ENCODE measurements around the gene ARHGAP40. TPM values are rescaled to one million over a fixed set of nuclear protein-coding genes. Genes with fewer than 3 reads are reported as not detected.

The ARHGAP40 gene
- total and polyA plus RNA-seq, 2 donors, result 0.92 to 1.9 TPM

GRCh38 chr20:38674092-38674764 lies 72.6 kb downstream of the ARHGAP40 start:
- H3K4me1 ChIP-seq (ENCODE audit: insufficient read depth), result no peaks in the 10 kb centered on the region
- no peak for DNase-seq (ENCODE audit: extremely low spot score)
- no peaks in the 10 kb centered on the region for H3K36me3 ChIP-seq (ENCODE audit: insufficient read depth)
- no peak overlapping the region for H3K27ac ChIP-seq (ENCODE audit: low read depth)
- peak overlapping the region; percentile 36 for H3K4me3 ChIP-seq (ENCODE audit: low read depth, low read length)
- under 1% methylated on average over 73 of the region's 75 CpGs for WGBS

DNA sequence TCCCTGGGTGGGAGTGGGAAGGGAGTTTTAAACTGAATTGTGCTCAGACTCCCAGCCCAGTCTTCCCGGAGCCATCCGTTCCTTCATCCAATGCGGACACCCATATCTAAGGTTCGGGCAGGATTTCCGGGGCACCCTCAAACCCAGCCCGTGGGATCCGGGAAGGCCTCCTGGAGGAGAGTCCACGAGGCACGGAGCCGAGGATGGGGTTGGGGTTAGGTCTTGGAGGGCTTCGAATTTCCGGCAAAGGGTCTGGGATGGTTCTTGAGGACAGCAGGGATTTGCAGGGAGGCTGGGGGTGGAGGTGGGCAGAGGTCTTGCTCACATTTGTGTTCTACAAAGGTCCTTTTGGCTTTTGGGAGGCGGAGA lies 73.1 kb downstream of the ARHGAP40 start:
- no peak overlapping the region for H3K27ac ChIP-seq (ENCODE audit: low read depth)
- no peaks in the 10 kb centered on the region for H3K36me3 ChIP-seq (ENCODE audit: insufficient read depth)
- H3K4me3 ChIP-seq (ENCODE audit: low read depth, low read length), result peak overlapping the region; percentile 36
- 27% methylated on average over 13 of the region's 13 CpGs for WGBS
- no peaks in the 10 kb centered on the region for H3K4me1 ChIP-seq (ENCODE audit: insufficient read depth)
- DNase-seq (ENCODE audit: extremely low spot score), result no peak

DNA sequence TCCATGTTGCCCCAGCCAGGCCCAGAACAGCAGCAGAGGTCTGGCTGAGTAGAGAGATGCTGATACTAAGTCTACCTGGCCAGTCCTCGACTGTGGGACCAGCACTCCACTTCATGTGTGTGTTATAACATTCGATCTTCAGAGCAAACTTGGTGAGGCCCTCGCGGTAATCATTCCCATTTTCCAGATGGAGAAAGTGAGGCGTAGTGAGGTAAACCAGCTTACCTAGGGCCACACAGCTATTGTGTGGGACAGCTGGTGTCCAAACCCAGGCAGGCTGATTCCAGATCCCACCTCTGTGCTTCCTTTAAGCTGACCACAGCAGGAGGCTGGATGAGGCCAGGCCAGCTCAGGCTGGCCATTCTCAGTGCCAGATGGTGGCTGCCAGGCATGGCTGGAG lies 75.0 kb downstream of the ARHGAP40 start:
- H3K27ac ChIP-seq (ENCODE audit: low read depth), result no peak overlapping the region
- 84% methylated on average over 5 of the region's 5 CpGs for WGBS

DNA sequence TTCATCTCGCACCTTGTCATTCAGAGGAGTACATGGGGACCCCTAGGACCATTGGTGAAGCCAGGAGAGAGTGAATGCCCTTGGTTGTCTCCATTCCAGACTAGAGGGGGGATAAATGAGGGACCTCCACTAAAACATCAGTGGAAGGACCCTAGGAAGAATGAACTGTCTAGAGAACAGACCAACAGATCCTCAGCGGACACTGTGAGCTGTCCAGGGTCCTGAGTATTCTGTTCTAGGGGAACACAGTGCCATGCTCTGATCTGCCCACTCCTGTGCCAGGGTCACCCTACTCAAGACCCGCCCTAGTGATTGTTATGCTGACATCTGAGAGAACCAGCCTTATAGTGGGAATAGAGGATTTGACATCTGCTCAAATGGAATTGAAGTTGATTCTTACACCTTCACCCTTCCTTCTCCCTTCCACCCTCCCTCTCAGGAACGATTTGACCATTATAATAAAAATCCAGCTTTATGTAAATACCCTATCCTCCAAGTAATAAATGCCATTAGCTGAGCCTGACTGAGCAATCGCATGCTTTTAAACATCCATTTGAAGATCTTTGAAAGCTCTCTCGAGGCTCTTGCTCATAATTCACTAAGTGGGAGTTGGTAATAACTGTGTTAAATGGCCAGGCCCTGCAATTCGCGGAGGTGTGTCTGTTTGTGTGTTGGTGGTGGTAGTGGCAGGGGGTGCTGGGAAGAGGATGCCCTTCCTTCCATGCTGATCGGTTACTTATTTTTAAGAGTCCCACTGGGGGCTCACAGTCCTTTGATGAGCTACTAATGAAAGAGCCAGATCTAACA lies 79.1 kb downstream of the ARHGAP40 start:
- Histone ChIP-seq H3K4me1 (ENCODE audit: insufficient read depth) (no peaks in the 10 kb centered on the region), H3K4me3 (ENCODE audit: low read depth, low read length) (no peak overlapping the region), H3K27ac (ENCODE audit: low read depth) (no peak overlapping the region), H3K36me3 (ENCODE audit: insufficient read depth) (no peaks in the 10 kb centered on the region)
- no peak for DNase-seq (ENCODE audit: extremely low spot score)
- WGBS, result 35% methylated on average over 9 of the region's 9 CpGs

More for the DNA sequence above, 75.0 kb downstream of the ARHGAP40 start:
- no peaks in the 10 kb centered on the region for H3K36me3 ChIP-seq (ENCODE audit: insufficient read depth)
- H3K4me3 ChIP-seq (ENCODE audit: low read depth, low read length), result no peak overlapping the region
- DNase-seq (ENCODE audit: extremely low spot score), result no peak
- no peaks in the 10 kb centered on the region for H3K4me1 ChIP-seq (ENCODE audit: insufficient read depth)

- H3K36me3 ChIP-seq (ENCODE audit: insufficient read depth), result no peaks in the 10 kb centered on the region
- no peak overlapping the region for H3K4me3 ChIP-seq (ENCODE audit: low read depth, low read length)
- H3K4me1 ChIP-seq (ENCODE audit: insufficient read depth), result no peaks in the 10 kb centered on the region
- WGBS, result 62% methylated on average over 2 of the region's 2 CpGs
- no peak for DNase-seq (ENCODE audit: extremely low spot score)
- no peak overlapping the region for H3K27ac ChIP-seq (ENCODE audit: low read depth)
Measured at GRCh38 chr20:38685271-38685670, 83.7 kb downstream of the ARHGAP40 start.

DNA sequence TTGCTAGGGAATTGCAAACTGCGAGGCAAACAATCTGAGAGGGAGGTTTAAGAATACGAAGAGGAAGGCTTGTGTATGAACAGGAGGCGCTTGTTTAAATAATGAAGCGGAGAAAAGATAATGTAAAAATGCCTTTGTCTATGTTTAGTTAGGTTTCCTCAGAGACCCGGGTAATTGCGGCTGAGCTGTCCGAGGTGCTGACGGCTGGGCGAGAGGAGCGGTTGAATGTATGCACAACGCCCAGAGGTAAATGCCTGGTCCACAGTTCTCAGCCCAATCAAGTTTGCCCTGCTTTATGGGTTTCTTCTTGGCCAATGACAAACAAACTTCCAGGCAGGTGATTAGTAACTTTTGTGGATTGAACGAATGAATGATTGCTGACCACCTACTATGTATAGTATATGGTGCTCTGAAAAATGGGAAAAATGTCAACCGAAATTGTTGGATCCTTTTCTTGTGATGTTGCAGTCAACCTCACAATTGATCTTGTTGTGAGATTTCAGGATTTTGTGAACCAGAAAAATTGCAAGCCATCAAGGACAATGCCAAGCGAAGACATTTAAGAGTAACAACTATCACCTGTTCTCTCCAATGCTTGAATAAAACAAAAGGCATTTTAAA lies 84.4 kb downstream of the ARHGAP40 start:
- WGBS, result 11% methylated on average over 14 of the region's 14 CpGs

GRCh38 chr20:38692436-38693411 lies 91.1 kb downstream of the ARHGAP40 start:
- H3K27ac ChIP-seq (ENCODE audit: low read depth), result no peak overlapping the region
- H3K4me1 ChIP-seq (ENCODE audit: insufficient read depth), result no peaks in the 10 kb centered on the region
- no peak overlapping the region for H3K4me3 ChIP-seq (ENCODE audit: low read depth, low read length)
- no peaks in the 10 kb centered on the region for H3K36me3 ChIP-seq (ENCODE audit: insufficient read depth)
- WGBS, result 33% methylated on average over 13 of the region's 13 CpGs
- DNase-seq (ENCODE audit: extremely low spot score), result peak; percentile 18

More for the DNA sequence above, 84.4 kb downstream of the ARHGAP40 start:
- Histone ChIP-seq H3K36me3 (ENCODE audit: insufficient read depth) (no peaks in the 10 kb centered on the region), H3K4me3 (ENCODE audit: low read depth, low read length) (no peak overlapping the region), H3K27ac (ENCODE audit: low read depth) (no peak overlapping the region), H3K4me1 (ENCODE audit: insufficient read depth) (no peaks in the 10 kb centered on the region)
- DNase-seq (ENCODE audit: extremely low spot score), result no peak

GRCh38 chr20:38697306-38697705 lies 95.7 kb downstream of the ARHGAP40 start:
- Histone ChIP-seq H3K4me1 (ENCODE audit: insufficient read depth) (no peaks in the 10 kb centered on the region), H3K4me3 (ENCODE audit: low read depth, low read length) (no peak overlapping the region), H3K36me3 (ENCODE audit: insufficient read depth) (no peaks in the 10 kb centered on the region), H3K27ac (ENCODE audit: low read depth) (no peak overlapping the region)
- 75% methylated on average over 9 of the region's 9 CpGs for WGBS
- no peak for DNase-seq (ENCODE audit: extremely low spot score)

DNA sequence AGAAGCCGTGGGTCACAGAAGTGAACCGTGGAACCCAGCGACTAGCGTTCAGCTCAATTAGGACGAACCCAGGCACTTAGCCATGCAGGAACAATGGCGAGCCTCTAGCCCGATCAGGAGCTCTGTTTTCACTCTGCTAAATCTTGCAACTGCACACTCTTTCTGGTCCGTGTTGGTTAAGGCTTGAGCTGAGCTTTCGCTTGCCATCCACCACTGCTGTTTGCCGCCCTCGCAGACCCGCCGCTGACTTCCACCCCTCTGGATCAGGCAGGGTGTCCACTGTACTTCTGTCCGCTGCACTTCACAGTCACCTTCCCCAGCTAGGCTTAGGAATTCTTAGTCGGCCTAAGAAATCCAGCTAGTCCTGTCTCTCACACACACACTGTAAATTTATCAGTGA lies 96.9 kb downstream of the ARHGAP40 start:
- H3K4me3 ChIP-seq (ENCODE audit: low read depth, low read length), result no peak overlapping the region
- 81% methylated on average over 15 of the region's 15 CpGs for WGBS
- no peaks in the 10 kb centered on the region for H3K36me3 ChIP-seq (ENCODE audit: insufficient read depth)
- no peak for DNase-seq (ENCODE audit: extremely low spot score)
- no peak overlapping the region for H3K27ac ChIP-seq (ENCODE audit: low read depth)
- H3K4me1 ChIP-seq (ENCODE audit: insufficient read depth), result no peaks in the 10 kb centered on the region

DNA sequence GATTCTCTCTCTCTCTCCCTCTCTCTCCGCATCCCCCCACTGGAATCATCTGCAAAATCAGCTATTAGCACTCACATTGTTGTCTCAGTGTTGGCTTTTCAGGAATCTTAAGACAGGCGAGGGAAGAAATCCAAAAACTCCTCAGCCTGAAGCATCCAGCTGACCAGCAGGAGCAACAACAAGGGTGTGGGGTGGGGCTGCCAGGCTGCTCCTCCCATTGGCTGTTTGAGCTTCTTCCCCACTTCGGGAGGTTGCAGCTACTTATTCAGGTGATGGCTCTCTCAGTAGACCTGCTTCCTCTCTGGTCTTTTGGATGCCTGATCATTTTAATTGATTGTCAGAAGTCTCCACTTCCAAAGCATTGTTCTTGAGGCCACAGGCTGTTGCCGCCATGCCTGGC lies 98.5 kb downstream of the ARHGAP40 start:
- no peak overlapping the region for H3K27ac ChIP-seq (ENCODE audit: low read depth)
- no peaks in the 10 kb centered on the region for H3K36me3 ChIP-seq (ENCODE audit: insufficient read depth)
- H3K4me1 ChIP-seq (ENCODE audit: insufficient read depth), result no peaks in the 10 kb centered on the region
- H3K4me3 ChIP-seq (ENCODE audit: low read depth, low read length), result no peak overlapping the region
- 47% methylated on average over 4 of the region's 4 CpGs for WGBS
- no peak for DNase-seq (ENCODE audit: extremely low spot score)
